HepG2 (cell line): ENCODE measurements around the gene CBX2. TPM values are rescaled to one million over a fixed set of nuclear protein-coding genes. Genes with fewer than 3 reads are reported as not detected.

Experiments
- CBX5 ChIP-seq: sonication (generic); formaldehyde crosslinking; IDR thresholded peaks from 2 replicates; pipeline ENCODE4 v1.4.0; 2020; ENCODE audit warnings: missing genetic modification reagents, borderline replicate concordance
- ELF3 ChIP-seq: IDR thresholded peaks from 2 replicates; pipeline ENCODE4 v1.6.1; 2016; ENCODE audit warnings: missing genetic modification reagents, missing compliant biosample characterization
- GLI4 ChIP-seq: sonication (generic); formaldehyde crosslinking; IDR thresholded peaks from 2 replicates; pipeline ENCODE4 v1.5.1; 2020; ENCODE audit warnings: missing genetic modification reagents, mild to moderate bottlenecking, moderate library complexity, borderline replicate concordance
- GTF2F1 ChIP-seq: fragments of 150-350 bp; IDR thresholded peaks from 2 replicates; pipeline ENCODE4 v1.6.1; 2014; ENCODE audit warnings: low read length
- HNRNPH1 ChIP-seq: fragments of 200-400 bp; formaldehyde crosslinking; optimal IDR thresholded peaks from 2 replicates; pipeline ENCODE3; 2017; ENCODE audit warnings: mild to moderate bottlenecking, low read depth, low read length
- JUN ChIP-seq: sonication (generic); formaldehyde crosslinking; IDR thresholded peaks from 2 replicates; pipeline ENCODE4 v1.4.0; 2020; ENCODE audit warnings: mild to moderate bottlenecking, missing genetic modification reagents
- KDM6A ChIP-seq: IDR thresholded peaks from 2 replicates; pipeline ENCODE4 v1.6.1; 2016; ENCODE audit warnings: low read depth
- KLF11 ChIP-seq: IDR thresholded peaks from 2 replicates; pipeline ENCODE4 v1.6.1; 2016; ENCODE audit warnings: missing compliant biosample characterization
- MLLT10 ChIP-seq: sonication (generic); formaldehyde crosslinking; IDR thresholded peaks from 2 replicates; pipeline ENCODE4 v1.4.0; 2020; ENCODE audit warnings: missing genetic modification reagents
- NR2F2 ChIP-seq: IDR thresholded peaks from 2 replicates; pipeline ENCODE4 v1.6.1; 2012; ENCODE audit warnings: low read depth, inconsistent platforms, borderline replicate concordance
- PAWR ChIP-seq: sonication (generic); formaldehyde crosslinking; IDR thresholded peaks from 2 replicates; pipeline ENCODE4 v1.4.0; 2020; ENCODE audit warnings: missing genetic modification reagents, mild to moderate bottlenecking, borderline replicate concordance
- PHF5A ChIP-seq: IDR thresholded peaks from one replicate; pipeline ENCODE4 v1.6.1; 2018; ENCODE audit warnings: low read depth, missing genetic modification reagents; ENCODE audit not compliant: unreplicated experiment
- REXO4 ChIP-seq: sonication (generic); formaldehyde crosslinking; IDR thresholded peaks from 2 replicates; pipeline ENCODE4 v1.8.0; 2022; ENCODE audit warnings: missing genetic modification reagents, mild to moderate bottlenecking, borderline replicate concordance
- SALL2 ChIP-seq: sonication (generic); formaldehyde crosslinking; IDR thresholded peaks from 2 replicates; pipeline ENCODE4 v1.8.1; 2023; ENCODE audit warnings: mild to moderate bottlenecking, missing genetic modification reagents, inconsistent platforms
- SYNCRIP ChIP-seq: fragments of 200-400 bp; formaldehyde crosslinking; IDR thresholded peaks from 2 replicates; pipeline ENCODE4 v1.6.1; 2018; ENCODE audit warnings: mild to moderate bottlenecking, low read depth, low read length; ENCODE audit not compliant: insufficient read depth
- TBX2 ChIP-seq: sonication (generic); formaldehyde crosslinking; IDR thresholded peaks from 2 replicates; pipeline ENCODE4 v1.5.0; 2020; ENCODE audit warnings: missing genetic modification reagents, mild to moderate bottlenecking, borderline replicate concordance
- WIZ ChIP-seq: sonication (generic); formaldehyde crosslinking; IDR thresholded peaks from 2 replicates; pipeline ENCODE4 v1.5.1; 2020; ENCODE audit warnings: mild to moderate bottlenecking, missing genetic modification reagents
- ZBTB1 ChIP-seq: sonication (generic); formaldehyde crosslinking; IDR thresholded peaks from 2 replicates; pipeline ENCODE4 v1.4.0; 2020; ENCODE audit warnings: missing genetic modification reagents, borderline replicate concordance
- ZNF296 ChIP-seq: sonication (generic); formaldehyde crosslinking; conservative IDR thresholded peaks from 2 replicates; pipeline ENCODE4 v1.5.0; 2020; ENCODE audit warnings: mild to moderate bottlenecking, missing genetic modification reagents
- ZNF547 ChIP-seq: sonication (generic); formaldehyde crosslinking; IDR thresholded peaks from 2 replicates; pipeline ENCODE4 v1.5.1; 2020; ENCODE audit warnings: mild to moderate bottlenecking, missing genetic modification reagents
- ZNF687 ChIP-seq: sonication (generic); formaldehyde crosslinking; IDR thresholded peaks from 2 replicates; pipeline ENCODE4 v1.5.1; 2020; ENCODE audit warnings: mild to moderate bottlenecking, missing genetic modification reagents, moderate library complexity
- polyA plus RNA-seq, 8 experiments: library from polyadenylated mRNA; depleted of rRNA in 3 of 8; stranded (reverse) in 7 of 8; unstranded in 1 of 8; fragments of >200 nt; fragmentation: Illumina TruSeq in 4 of 8; extraction: Trizol in 4 of 8; gene quantifications; 2 replicates each; pipeline versions ENCODE4 v1.2.1 to v1.2.3, GENCODE V29; 2011 to 2016; ENCODE audit warnings: low read depth in 4 of 8, missing spikeins in 1 of 8, mixed read lengths in 1 of 8; ENCODE audit not compliant: insufficient read depth in 1 of 8
- total RNA-seq, 5 experiments: library from RNA; depleted of rRNA; stranded (reverse); fragments of >200 nt; fragmentation: Illumina TruSeq; extraction: Trizol; gene quantifications; 2 replicates each; pipeline ENCODE4 v1.2.3, GENCODE V29; 2016; ENCODE audit warnings: low read depth in 1 of 5
- TF ChIP-seq, protein P1 (sequence below): sonication (generic); formaldehyde crosslinking; IDR thresholded peaks from 2 replicates; pipeline ENCODE4 v1.4.0; 2020; ENCODE audit warnings: missing genetic modification reagents
- TF ChIP-seq, protein P2 (sequence below), 2 experiments: sonication (generic) in 1 of 2; formaldehyde crosslinking in 1 of 2; IDR thresholded peaks; 2 replicates each; pipeline versions ENCODE4 v1.4.0 to v1.6.1; 2018 to 2020; ENCODE audit warnings: missing genetic modification reagents in 2 of 2, borderline replicate concordance in 1 of 2, low read depth in 1 of 2, mild to moderate bottlenecking in 1 of 2, missing biosample characterization in 1 of 2

Gene CBX2
- total and polyA plus RNA-seq, 2 of the 13 experiments (the other 11 are each of a cell fraction or from before 2014, with no cell fraction given) = 14.5 to 31.1 TPM

- TF ChIP-seq SYNCRIP (no peak), PAWR (no peak), REXO4 (CRISPR knock-in tag) (no peak), ZBTB1 (CRISPR knock-in tag) (no peak), KDM6A (CRISPR knock-in tag) (no peak), HNRNPH1 (no peak), WIZ (CRISPR knock-in tag) (0 out of 2 replicates have a peak, but pooled peaks have one; percentile 0), MLLT10 (no peak), ZNF687 (no peak), TBX2 (CRISPR knock-in tag) (no peak), PHF5A (CRISPR knock-in tag) (no peak), CBX5 (CRISPR knock-in tag) (no peak; the same call in 1 of the 2 replicates), GLI4 (peak; percentile 87), NR2F2 (no peak), GTF2F1 (no peak), ZNF296 (CRISPR knock-in tag) (no peak), KLF11 (CRISPR knock-in tag) (no peak), ZNF547 (CRISPR knock-in tag) (no peak), JUN (CRISPR knock-in tag) (no peak), SALL2 (CRISPR knock-in tag) (no peak), ELF3 (CRISPR knock-in tag) (no peak)
- TF ChIP-seq, protein P1, sequence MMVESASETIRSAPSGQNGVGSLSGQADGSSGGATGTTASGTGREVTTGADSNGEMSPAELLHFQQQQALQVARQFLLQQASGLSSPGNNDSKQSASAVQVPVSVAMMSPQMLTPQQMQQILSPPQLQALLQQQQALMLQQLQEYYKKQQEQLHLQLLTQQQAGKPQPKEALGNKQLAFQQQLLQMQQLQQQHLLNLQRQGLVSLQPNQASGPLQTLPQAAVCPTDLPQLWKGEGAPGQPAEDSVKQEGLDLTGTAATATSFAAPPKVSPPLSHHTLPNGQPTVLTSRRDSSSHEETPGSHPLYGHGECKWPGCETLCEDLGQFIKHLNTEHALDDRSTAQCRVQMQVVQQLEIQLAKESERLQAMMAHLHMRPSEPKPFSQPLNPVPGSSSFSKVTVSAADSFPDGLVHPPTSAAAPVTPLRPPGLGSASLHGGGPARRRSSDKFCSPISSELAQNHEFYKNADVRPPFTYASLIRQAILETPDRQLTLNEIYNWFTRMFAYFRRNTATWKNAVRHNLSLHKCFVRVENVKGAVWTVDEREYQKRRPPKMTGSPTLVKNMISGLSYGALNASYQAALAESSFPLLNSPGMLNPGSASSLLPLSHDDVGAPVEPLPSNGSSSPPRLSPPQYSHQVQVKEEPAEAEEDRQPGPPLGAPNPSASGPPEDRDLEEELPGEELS (CRISPR knock-in tag) = peak; percentile 32; the same call in 1 of the 2 replicates
- TF ChIP-seq, protein P2, sequence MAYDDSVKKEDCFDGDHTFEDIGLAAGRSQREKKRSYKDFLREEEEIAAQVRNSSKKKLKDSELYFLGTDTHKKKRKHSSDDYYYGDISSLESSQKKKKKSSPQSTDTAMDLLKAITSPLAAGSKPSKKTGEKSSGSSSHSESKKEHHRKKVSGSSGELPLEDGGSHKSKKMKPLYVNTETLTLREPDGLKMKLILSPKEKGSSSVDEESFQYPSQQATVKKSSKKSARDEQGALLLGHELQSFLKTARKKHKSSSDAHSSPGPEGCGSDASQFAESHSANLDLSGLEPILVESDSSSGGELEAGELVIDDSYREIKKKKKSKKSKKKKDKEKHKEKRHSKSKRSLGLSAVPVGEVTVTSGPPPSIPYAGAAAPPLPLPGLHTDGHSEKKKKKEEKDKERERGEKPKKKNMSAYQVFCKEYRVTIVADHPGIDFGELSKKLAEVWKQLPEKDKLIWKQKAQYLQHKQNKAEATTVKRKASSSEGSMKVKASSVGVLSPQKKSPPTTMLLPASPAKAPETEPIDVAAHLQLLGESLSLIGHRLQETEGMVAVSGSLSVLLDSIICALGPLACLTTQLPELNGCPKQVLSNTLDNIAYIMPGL (CRISPR knock-in tag; IDR thresholded peaks at IDR 0.05; ENCODE audit: borderline replicate concordance in 1 of 2, low read depth in 1 of 2) = peak in 1 of 2 experiments; percentile 65; a peak in 1 of 4 replicates
Measured at GRCh38 chr17:79800325-79801155, 22.6 kb downstream of the CBX2 start (continued).
